Embryonic facial prominence (tissue), 1 donor: Measurements from ENCODE around the gene WASHC2A.
"Not testable (repeated sequence)": the region's sequence is repeated elsewhere in the genome, so short reads cannot be mapped to it uniquely, and the experiment has no call there.

ENCODE experiments used
- DNase-seq: peaks from one replicate; pipeline ENCODE4 v3.0.0-alpha.2; 2016; ENCODE audit errors: extremely low spot score

WASHC2A gene

DNA sequence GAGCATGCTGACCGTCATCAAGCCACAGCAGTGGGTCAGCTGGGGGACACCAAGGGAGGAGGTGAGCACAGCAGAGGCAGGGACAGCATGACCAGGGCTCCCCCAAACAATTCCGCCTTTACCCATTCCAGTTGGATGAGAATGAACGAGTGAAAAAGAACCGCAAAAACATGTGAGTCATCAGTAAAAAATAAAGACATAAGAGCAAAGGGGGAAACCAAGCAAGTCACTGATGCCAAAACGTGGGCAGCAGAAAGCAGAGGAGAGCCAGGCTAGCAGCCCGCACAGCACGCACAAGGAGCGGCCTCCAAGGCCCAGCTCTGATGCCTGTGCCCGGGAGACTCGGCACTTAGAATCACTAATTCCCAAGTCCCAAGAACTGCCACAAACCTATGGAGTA is 7.8 kb upstream of the WASHC2A start:
- not testable (repeated sequence) for DNase-seq

DNA sequence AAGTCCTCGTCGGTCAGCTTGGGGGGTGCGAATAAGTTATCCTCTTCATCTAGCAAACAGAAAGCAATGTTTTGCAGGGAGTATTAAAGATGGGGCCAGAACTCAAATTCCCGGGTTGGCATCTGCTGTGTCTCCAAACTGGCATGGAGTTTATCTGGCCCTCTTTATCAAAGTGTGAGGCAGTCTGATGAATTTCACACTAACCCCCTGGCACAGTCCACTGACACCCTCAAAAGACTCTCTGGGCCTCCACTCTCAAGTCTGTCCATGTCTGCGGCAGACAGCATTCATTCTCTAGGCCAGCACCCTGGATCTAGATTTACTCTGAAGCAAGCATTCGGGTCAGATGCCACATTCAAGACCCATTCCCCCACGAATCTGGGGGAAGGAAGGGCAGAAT is 6.2 kb upstream of the WASHC2A start:
- not testable (repeated sequence) for DNase-seq

DNA sequence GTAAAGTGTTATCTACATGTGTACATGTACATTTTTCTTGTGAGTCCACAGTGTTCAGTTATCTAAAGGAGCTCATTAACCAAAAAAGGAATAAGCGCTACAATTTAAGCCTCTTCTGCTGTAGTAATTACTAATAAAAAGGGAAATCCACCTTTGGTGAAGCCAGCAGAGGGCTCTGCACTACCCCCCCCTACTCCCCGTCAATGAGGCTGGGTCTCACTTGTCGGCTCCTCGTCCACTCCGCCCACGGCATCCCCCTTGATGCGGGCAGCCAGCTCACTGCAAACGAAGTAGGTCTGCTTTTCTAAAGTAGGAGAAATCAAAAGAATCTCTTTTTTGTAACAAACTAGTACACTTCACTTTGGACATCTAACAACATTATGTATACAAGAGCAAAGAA is 4.7 kb upstream of the WASHC2A start:
- DNase-seq, result no peak

DNA sequence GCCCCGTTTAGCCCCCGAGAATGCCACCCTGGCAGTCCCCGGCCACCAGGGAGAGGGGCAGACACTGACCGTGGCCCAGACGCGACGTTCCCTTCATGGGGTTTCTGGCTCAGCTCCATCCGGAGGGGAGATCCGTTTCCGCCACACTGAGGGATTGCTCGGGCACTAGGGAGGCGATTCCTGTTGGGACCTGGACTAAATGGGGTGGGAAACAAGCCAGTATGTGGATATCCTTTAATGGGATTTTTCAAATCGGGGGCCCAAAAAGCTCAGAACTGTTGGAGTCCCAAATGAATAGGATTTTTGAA is 552 bp downstream of the WASHC2A start:
- not testable (repeated sequence) for DNase-seq

DNA sequence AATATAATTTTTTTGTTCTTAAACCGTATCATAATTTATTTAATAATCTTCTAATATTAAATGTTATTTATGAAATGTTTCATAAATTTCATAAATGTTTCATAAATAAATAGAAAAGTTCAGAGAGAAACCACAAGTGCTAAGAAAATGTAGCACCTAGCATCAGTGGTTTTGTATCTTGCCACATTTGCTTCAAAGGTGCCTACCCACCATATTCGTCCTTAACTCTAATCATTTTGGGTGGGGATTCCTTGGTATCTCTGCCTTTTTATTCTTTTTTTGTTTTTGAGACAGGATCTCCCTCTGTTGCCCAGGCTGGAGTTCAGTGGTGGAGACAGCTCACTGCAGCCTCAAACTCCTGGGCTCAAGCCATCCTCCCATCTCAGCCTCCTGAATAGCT is 7.4 kb downstream of the WASHC2A start:
- not testable (repeated sequence) for DNase-seq

DNA sequence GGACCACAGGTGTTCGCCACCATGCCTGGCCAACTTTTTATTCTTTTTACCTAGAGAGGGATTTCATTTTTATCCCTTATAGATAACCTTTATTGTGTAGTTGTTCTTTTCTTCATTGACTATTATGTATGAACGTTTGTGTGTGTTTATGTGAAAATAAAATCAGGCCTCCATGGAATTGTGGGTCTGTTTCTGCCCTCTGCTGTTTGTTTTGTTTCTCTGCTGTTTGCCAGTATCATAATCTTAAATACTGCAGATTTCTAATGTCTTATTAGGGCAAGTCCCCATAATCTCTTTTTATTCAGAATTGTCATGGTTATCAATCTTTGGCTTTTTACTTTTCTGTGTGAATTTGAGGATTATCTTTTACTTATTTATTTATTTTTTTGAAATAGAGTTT is 7.8 kb downstream of the WASHC2A start:
- not testable (repeated sequence) for DNase-seq

DNA sequence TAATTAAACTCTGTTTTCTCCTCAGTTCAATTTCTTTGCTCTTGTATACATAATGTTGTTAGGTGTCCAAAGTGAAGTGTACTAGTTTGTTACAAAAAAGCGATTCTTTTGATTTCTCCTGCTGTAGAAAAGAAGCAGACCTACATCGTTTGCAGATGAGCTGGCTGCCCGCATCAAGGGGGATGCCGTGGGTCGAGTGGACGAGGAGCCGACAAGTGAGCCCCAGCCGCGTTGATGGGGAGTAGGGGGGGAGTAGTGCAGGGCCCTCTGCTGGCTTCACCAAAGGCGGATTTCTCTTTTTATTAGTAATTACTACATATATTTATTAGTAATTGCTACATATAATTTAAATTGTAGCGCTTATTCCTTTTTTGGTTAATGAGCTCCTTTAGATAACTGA is 23.6 kb downstream of the WASHC2A start:
- not testable (repeated sequence) for DNase-seq

DNA sequence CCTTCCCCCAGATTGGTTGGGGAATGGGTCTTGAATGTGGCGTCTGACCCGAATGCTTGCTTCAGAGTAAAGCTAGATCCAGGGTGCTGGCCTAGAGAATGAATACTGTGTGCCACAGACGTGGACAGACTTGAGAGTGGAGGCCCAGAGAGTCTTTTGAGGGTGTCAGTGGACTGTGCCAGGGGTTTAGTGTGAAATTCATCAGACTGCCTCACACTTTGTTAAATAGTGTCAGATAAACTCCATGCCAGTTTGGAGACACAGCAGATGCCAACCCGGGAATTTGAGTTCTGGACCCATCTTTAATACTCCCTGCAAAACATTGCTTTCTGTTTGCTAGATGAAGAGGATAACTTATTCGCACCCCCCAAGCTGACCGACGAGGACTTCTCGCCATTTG is 25.2 kb downstream of the WASHC2A start:
- not testable (repeated sequence) for DNase-seq

DNA sequence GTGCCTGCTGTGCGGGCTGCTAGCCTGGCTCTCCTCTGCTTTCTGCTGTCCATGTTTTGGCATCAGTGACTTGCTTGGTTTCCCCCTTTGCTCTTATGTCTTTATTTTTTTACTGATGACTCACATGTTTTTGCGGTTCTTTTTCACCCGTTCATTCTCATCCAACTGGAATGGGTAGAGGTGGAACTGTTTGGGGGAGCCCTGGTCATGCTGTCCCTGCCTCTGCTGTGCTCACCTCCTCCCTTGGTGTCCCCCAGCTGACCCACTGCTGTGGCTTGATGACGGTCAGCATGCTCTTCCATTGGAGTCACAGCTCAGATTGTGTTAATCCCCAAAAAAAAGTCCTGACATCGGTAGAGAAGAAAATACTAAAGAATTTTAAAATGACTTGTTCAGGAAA is 26.9 kb downstream of the WASHC2A start:
- not testable (repeated sequence) for DNase-seq

DNA sequence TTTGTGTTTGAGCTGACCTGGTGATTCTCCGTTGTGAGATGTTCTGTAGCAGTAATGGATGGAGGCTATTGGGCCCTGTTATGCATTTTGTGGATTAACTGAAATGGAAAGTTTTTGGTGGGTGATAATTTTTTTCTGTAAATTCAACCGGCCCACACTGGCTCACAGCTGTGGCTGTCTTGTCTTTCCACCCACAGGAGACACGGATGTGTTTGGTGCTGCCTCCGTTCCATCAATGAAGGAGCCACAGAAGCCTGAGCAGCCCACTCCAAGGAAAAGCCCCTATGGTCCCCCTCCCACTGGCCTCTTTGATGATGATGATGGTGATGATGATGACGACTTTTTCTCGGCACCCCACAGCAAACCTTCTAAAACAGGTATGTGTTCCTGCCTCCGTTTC is 27.6 kb downstream of the WASHC2A start:
- DNase-seq, result not testable (repeated sequence)

DNA sequence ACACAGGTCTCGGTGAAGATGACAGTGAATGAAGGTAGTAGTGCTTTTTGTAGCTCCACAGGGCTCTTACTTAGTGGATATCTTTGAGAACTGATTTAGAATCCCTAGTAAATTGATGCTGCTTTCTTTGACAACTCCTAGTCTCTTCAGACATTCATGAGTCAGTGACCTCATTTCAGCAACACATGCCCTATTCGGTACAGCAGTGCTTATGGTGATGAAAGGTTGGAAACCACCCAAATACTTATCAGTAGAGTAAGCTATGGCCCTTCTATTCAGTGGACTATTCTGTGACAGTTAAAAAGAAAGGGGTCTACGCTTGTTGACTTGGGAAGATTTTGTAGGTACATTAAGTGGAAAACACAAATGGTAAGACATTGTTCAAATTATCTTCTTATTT is 29.0 kb downstream of the WASHC2A start:
- not testable (repeated sequence) for DNase-seq

DNA sequence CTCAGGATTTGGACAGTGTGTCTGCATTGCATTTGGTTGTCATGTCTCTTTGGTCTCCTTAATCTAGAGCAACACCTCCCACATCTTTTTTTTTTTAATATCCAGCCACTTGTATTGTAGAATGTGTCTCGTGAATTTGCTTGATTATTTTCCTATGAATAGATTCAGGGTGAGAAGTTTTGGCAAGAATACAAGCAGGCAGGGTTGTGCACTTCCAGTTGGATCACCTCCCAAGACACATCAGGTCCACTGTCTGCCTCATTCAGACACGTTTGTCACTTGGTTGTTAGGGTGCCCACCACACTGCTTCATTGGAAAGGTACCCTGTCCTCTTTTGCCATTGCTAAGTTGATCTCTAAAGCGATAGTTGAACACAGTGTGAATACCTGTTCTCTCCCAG is 30.9 kb downstream of the WASHC2A start:
- not testable (repeated sequence) for DNase-seq

DNA sequence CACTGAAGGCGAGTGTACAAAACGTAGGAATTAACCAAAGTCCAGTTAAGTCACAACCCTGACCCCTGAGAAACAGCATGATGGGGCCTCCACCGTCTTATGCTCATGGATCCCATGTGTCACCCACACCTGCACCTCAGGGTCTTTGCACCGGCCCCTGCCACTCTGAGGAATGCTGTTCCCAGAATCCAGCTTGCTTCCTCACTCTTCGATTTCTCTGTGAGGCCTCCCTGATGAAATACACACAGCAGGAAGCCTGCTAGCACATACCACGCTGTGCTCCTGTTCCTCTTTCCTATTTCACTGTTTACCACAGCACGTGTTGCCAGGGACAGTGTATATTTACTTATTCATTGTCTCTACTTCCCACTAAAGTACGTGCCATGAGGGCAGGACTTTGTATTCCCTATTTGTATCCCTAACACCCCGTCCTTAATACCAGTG is 33.4 kb downstream of the WASHC2A start:
- not testable (repeated sequence) for DNase-seq

DNA sequence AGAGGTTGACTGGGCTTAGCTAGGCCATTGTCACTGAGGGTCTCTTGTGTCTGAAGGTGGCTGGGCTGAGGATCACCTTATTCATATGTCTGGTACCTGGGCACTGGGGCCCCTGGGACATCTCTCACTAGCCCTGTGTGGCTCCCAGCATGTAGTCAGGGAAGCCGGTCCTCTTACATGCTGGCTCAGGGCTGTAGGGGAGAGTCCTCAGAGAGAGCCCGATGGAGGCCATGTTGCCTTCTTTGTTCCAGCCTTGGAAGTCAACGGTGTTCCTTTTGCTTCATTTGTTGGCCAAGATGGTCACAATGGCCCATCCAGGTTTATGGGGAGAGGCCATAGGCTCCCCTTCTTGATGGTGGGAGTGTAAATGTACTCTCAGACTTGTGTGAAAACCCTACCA is 34.0 kb downstream of the WASHC2A start:
- DNase-seq, result not testable (repeated sequence)

DNA sequence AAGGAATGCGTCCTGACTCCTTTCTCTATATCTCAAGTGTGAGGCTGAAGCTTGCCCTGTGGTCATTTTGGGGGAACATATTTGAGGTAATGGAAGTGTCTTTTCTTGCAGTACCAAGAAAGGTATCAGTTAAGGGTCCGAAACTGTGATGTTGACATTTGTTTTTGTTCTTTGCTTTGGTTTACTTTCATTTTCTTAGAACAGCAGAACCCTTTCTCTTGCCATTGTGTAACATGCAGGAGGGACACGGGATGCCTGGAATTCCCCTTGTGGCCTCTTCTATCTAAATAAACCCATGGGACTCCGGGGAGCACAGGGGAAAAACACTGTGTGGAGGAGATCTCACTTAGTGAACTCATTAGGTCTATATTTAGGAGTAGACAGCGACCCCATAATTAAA is 34.5 kb downstream of the WASHC2A start:
- not testable (repeated sequence) for DNase-seq

DNA sequence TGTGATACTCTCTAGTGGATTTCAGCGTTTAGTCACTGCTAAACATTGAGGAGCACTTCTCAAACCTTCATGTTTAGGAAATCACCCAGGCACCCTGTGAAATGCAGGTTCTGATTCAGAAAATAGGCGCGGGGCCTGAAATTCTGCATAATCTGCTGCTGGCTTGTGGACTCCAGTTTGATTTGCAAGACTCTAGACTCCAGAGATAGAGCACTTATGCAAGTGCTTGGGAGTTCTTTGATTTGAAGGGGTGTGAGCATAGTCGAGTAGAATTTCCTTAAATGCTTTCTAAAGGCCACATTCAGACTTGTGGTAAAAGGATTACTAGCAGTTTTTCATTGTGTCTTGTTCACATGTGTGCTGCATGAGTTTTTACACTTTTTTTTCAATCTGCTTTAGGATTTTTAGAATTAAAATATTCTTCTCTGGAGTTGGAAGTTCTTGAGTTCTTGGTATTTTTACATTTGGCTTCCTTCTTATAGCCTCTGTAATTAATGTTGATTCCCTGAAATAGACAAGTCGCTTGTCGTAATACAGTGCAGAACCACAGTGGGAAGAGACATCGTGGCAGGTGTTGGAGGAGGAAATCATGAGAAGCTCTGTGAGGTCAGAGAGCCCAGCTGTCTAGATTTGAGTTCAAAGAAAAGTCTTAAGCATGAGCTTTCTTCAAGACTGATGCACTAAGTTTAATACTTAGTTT is 41.4 kb downstream of the WASHC2A start:
- not testable (repeated sequence) for DNase-seq

DNA sequence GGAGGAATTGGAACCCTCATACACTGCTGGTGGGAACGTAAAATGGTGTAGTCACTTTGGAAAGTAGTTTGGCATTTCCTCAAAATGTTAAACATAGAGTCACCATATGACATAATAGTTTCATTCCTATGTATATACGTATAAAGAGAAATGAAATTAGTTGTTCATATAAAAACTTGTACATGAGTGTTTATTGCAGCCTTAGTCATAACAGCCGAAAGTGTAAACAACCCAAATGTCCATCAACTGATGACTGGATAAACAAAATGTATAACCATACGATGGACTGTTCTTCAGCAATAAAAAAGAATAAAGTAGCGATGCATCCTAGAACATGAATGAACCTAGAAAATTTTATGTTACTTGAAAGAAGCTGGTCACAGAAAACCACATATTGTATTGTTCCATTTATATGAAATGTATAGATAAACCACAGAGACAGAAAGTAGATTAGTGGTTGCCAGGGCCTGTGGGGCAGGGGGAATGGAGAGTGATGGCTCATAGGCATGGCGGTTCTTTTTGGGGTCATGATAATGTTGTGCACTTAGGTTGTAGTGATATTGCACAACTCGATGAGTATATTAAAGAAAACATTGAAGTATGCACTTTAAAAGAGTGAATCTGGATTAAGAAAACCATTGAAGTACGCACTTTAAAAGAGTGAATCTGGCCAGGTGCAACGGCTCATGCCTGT is 44.8 kb downstream of the WASHC2A start:
- DNase-seq, result not testable (repeated sequence)

DNA sequence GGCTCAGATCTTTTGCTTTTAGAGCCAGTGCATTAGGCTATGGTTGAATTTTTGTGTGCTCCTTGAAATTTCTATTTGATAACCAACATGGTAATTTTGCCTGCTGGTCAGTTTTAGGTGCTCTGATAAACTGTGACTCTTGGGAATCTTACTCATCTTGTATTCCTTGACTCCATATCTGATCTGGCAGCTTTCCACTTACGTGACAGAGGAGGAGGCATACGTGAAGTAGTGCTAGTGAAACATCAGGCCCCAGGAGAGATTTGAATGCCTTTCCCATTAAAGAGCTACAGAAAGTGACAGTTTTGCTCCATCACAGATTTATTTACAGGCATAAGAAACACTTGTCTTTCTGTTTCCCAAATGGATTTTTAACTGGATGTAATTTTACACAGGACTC is 59.0 kb downstream of the WASHC2A start:
- DNase-seq, result not testable (repeated sequence)

DNA sequence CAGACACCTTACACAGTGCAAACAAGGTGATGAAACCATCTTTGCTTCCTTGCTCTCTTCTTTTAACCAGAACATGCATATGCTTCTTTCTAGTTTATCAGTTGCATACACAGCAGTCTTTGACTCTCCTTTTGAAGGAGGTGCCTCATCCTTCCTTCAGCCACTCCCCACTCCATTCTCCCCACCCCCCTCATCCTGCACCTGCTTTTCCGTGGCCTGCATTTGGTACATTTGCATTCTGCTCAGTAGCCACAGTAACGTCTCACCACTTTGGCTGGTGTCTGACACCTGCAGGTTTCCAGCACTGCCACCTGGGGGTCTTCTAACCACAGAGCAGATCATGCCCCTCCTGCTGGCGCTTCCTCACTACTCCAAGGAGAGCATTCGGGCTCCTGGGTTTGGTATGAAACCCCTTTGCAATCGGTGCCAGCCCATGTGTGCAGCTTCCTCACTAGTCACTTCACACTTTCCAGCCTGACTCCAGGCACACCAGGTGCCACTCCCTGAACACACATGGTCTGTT is 60.1 kb downstream of the WASHC2A start:
- DNase-seq, result not testable (repeated sequence)

DNA sequence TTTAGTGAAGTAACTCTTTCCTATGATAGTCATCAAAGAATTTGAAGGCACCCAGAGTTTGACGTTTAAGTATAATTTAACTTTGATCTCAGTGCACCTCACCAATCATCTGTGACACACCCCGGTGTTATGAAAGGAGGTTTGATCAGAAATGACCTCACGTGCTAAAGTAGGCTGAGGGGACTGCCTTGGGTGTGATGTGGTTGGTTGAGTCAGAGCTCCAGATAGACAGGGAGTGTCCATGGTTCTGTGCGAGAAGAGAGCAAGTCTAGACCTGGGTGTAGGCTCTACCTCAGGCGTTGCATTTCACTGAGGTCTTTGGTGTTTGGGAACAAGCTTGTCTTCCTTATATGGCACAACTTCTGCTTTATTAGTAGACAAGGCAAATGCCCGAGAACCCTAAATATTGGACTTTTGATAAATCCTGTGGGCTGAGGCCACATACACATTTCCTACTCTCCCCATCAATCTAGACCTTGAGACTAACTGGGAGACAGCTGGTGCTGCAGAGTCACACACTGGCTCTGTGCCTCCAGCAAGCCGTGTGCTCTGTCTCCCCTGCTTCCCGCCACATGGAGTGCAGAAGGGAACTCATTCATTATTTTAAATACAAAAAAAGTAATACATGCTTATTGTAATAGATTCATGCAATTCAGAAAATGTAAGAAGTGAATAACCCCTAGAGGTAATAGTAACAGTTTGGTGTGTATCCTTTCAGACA is 63.7 kb downstream of the WASHC2A start:
- DNase-seq, result not testable (repeated sequence)

DNA sequence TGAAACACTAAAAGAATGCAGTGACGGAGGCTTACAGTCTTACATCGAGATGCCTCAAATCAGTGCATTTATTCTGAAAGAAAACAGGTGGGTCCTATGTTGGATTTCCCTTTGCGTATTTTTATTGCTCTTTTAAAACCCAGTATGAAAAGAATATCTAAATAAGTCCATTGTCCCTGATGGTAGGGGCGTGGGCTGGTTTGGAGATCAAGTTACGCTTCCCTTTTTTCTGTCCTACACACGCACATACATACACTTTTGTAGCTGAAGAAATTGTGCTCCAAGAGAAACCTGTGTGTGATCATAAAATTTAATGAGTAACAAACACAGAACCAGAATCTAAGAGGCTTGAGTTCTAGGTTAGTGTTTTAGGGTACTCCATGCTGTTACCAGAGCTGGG is 64.6 kb downstream of the WASHC2A start:
- DNase-seq, result not testable (repeated sequence)

DNA sequence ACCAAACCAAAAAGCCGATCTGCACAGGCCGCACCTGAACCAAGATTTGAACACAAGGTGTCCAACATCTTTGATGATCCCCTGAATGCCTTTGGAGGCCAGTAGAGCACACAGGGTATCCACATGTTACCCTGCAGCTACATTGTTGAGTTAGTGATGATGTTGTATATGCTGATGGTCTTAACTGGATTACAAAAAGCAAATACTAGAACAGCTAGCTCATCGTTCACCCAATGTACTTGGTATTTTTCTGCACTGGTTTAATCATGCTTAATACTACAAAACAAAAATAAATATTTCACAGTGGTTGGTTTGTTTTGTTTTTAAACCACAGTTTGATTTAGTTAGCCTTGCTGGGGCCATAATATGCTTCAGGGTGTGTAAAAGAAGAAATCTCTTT is 65.1 kb downstream of the WASHC2A start:
- not testable (repeated sequence) for DNase-seq
